Measurements from ENCODE around the gene IDS. TPM values are rescaled to one million over a fixed set of nuclear protein-coding genes. Genes with fewer than 3 reads are reported as not detected.
A peak's percentile ranks its signal among the peaks of the same experiment; 100 is the strongest.
"Not testable (repeated sequence)": the region's sequence is repeated elsewhere in the genome, so short reads cannot be mapped to it uniquely, and the experiment has no call there.

Gene IDS
- total and polyA plus RNA-seq, 11 donors = 20.7 to 83.9 (median 70.8) TPM

DNA sequence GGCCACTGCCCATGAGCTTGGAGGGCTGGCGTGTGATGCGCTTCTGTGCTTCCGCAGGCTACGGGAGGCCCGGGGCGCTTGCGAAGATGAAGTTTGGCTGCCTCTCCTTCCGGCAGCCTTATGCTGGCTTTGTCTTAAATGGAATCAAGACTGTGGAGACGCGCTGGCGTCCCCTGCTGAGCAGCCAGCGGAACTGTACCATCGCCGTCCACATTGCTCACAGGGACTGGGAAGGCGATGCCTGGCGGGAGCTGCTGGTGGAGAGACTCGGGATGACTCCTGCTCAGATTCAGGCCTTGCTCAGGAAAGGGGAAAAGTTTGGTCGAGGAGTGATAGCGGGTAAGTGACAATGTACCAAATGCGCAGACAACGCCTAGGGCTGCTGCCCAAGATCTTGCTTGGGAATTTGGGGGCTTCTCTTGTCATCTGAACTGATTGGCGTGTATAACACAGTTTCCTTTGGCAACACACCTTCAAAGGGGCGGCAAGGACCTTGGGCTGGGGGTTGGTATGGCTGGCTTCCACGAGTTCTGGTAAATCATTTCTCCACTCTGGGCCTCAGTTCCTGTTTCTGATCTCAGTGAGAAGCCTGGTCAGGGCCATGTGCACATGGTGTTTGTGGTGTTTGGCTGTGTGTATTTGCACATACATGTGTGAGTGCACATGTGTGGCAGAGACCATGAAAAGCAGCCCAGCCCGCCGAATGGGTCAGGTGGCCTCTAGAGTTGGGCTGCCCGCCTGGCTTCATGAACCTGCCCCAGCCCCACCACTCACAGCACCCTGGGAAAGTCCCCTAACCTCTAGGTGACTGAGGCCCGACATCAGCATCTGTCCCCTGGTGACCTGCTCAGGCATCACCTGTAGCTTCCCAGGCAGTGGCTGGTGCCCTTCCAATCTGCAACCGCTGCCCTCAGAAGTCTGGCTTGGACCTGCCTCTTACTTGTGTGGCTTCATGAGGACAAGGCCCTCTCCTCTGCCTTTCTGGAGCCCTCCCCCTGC lies 40.7 kb upstream of the IDS start:
- not testable (repeated sequence) for H3K27ac ChIP-seq, DNase-seq, H3K9me3 ChIP-seq, H3K4me1 ChIP-seq, H3K27me3 ChIP-seq, ATAC-seq, H3K4me3 ChIP-seq, H3K36me3 ChIP-seq
- TF ChIP-seq, protein P1, sequence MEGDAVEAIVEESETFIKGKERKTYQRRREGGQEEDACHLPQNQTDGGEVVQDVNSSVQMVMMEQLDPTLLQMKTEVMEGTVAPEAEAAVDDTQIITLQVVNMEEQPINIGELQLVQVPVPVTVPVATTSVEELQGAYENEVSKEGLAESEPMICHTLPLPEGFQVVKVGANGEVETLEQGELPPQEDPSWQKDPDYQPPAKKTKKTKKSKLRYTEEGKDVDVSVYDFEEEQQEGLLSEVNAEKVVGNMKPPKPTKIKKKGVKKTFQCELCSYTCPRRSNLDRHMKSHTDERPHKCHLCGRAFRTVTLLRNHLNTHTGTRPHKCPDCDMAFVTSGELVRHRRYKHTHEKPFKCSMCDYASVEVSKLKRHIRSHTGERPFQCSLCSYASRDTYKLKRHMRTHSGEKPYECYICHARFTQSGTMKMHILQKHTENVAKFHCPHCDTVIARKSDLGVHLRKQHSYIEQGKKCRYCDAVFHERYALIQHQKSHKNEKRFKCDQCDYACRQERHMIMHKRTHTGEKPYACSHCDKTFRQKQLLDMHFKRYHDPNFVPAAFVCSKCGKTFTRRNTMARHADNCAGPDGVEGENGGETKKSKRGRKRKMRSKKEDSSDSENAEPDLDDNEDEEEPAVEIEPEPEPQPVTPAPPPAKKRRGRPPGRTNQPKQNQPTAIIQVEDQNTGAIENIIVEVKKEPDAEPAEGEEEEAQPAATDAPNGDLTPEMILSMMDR (IDR thresholded peaks at IDR 0.05) = peak in 1 of 12 donors; percentile 16
- WGBS, 4 donors = 71 to 80% (median 78%) methylated on average over 16 to 20 of the region's 29 CpGs
- intact Hi-C loops (cut with DNase I) = loop anchor here in 1 of 10 donors (10.0 kb wide), 1 partner anchor 369 kb away; no protein-coding TSS in a partner anchor

DNA sequence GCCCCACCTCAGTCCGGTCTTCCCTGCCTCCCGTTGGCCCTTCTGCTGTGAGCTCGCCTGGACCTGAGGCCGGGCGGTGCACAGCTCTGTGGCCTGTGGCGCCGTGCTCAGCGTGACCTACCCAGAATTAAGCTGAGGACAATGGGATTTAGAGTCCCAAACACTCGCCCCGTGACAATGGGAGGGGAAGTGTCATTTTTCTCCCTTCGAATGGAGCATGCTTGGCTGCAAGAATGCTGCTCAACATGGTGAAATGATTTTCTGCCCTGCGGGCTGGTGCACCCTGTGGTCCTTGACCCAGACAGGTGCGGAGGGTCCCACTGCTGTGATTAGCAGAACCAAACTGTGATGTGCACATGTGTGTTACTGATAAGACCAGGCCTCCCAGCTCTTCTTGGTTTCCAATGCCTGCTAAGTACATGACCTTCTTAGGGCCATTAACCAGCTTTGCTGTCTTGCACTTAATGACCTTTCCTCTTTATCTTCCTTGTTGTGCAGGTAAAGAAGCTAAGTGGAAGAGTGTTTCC lies 36.5 kb upstream of the IDS start:
- Histone ChIP-seq H3K27ac (peak overlapping the region; percentile 68 to 96 (median 91)), H3K4me1 (peaks cover 0 to 10% (median 5%) of the 10 kb centered on the region in 12 donors), H3K4me3 (peak overlapping the region; percentile 45 to 90 (median 69)), H3K36me3 (no peaks in the 10 kb centered on the region), H3K9me3 (no peaks in the 10 kb centered on the region), H3K27me3 (no peaks in the 10 kb centered on the region)
- WGBS, 4 donors = 7 to 57% (median 24%) methylated on average over 6 to 13 of the region's 13 CpGs
- ATAC-seq (no peak), DNase-seq (no peak)
- no peak for TF ChIP-seq POLR2A (IDR thresholded peaks at IDR 0.05)
- TF ChIP-seq, protein P1 (IDR thresholded peaks at IDR 0.05) = no peak
- intact Hi-C loops (cut with DNase I) = loop anchor here in 1 of 10 donors (10.0 kb wide), 1 partner anchor 373 kb away; no protein-coding TSS in a partner anchor

DNA sequence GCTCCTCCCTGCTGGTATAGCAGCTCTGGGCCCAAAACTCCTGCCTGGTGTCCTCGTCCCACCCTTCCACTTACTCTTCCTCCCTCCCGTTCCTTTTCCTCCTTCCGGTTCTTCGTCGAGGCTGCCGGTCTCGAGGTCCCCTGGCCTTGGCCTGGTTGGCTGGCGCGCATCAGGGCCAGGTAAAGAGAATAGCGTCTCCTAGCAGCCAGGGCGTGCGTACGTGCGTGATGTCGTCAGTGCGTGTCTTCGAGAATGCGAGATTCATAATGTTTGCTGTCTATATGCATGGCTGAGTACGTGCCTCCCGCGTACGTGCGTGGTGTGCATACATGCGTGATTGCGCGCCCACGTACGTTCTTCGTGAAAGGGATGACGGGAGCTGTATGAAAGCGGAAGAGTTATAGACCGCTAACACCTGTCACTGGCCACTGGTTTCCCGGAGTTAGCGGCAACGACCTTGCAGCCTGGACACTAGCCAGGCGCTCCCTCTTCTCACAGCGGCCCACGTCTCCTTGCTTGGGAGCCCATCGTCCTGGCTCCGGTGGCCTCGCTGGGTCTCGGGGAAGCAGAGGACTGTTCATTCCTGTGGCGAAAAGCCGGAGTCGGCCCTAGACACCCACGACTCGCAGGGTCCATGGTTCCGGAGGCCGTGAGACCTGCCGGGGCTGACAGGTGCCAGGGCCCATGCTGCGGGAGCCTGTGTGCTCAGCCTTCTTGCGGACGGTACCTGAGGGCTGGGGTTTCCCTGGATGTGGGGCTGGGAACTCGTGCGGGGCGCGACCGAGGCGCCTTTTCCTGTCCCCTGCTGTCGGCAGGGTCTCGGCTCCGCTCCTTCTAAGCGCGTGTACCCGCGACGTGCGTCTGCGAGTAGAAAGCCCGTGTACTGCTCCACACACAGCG lies 35.8 kb upstream of the IDS start, which contains the start of gene EOLA1:
Gene EOLA1, plus strand, starts transcription at position 392 of the 900 bp plus-strand sequence. CDS start 4,619 bp downstream, outside the sequence.
- ATAC-seq = peak; percentile 46 to 67 (median 57)
- DNase-seq = peak; percentile 79 to 92 (median 91)
- Histone ChIP-seq H3K27me3 (no peaks in the 10 kb centered on the region), H3K9me3 (no peaks in the 10 kb centered on the region), H3K4me3 (peak within 1 kb of the TSS; percentile 45 to 90 (median 69)), H3K27ac (peak within 1 kb of the TSS; percentile 68 to 96 (median 91)), H3K4me1 (peaks cover 0 to 10% (median 5%) of the 10 kb centered on the region in 12 donors), H3K36me3 (no peaks in the 10 kb centered on the region)
- intact Hi-C loops (cut with DNase I) = loop anchor here in 1 of 10 donors (10.0 kb wide), 1 partner anchor 374 kb away; no protein-coding TSS in a partner anchor
- TF ChIP-seq POLR2A (IDR thresholded peaks at IDR 0.05) = no peak
- TF ChIP-seq, protein P1 (IDR thresholded peaks at IDR 0.05) = no peak
- WGBS, 4 donors = 0 to 50% (median 24%) methylated on average over 44 to 71 of the region's 71 CpGs

Measured in heart left ventricle (tissue), 16 donors.